Measurements from ENCODE around the gene SWAP70.

DNA sequence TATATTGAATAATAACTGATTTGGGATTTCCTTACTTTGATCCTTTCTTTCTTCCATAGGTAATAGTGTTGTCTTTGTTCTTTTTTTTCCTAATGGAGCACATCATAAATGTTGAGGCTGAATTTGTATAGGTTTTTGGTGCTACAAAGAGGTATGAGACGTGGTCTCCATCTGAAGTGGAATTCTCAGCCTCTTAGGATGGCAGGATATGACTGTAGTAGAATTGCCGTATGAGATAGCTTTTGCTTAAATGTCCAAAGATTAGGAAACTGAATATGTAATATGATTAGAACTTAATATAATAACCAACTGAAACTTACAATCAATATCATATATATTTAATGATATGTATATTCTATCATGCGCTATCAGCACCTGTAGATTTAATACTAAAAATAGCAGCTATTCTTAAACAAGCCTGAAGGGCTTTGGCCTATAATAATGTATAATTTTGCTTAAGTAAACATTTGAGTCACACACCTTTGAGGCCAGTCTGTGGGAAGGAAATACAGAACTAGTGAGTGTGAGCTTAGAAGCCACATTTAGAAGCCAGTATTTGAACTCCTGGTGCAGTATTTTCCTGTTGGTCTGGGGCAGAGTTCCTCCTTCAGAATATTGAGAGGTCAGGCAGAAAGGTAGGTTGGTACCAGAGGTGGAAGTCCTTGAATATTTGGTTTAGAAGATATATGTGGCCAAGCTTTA, 62.6 kb downstream of the SWAP70 start:
- TF ChIP-seq SP1 (IDR thresholded peaks at IDR 0.05) = no peak
- TF ChIP-seq L3MBTL2 (conservative IDR thresholded peaks at IDR 0.05) = no peak
- no peak for TF ChIP-seq TARDBP (IDR thresholded peaks at IDR 0.05)
- no peak for TF ChIP-seq FOXA1 (IDR thresholded peaks at IDR 0.05)
- TF ChIP-seq ELF4 (IDR thresholded peaks at IDR 0.05) = no peak
- no peak for TF ChIP-seq BHLHE40 (IDR thresholded peaks at IDR 0.05; ENCODE audit: borderline replicate concordance)
